GM18502 (cell line): ENCODE data around the gene FAM98B.
A peak's percentile ranks its signal among the peaks of the same experiment; 100 is the strongest.

ENCODE experiments used
- ATAC-seq: cut with Tn5 transposase; IDR thresholded peaks from one replicate; pipeline ENCODE4 v1.9.1; 2021; ENCODE audit warnings: mild to moderate bottlenecking; ENCODE audit not compliant: unreplicated experiment, poor library complexity

The FAM98B gene

DNA sequence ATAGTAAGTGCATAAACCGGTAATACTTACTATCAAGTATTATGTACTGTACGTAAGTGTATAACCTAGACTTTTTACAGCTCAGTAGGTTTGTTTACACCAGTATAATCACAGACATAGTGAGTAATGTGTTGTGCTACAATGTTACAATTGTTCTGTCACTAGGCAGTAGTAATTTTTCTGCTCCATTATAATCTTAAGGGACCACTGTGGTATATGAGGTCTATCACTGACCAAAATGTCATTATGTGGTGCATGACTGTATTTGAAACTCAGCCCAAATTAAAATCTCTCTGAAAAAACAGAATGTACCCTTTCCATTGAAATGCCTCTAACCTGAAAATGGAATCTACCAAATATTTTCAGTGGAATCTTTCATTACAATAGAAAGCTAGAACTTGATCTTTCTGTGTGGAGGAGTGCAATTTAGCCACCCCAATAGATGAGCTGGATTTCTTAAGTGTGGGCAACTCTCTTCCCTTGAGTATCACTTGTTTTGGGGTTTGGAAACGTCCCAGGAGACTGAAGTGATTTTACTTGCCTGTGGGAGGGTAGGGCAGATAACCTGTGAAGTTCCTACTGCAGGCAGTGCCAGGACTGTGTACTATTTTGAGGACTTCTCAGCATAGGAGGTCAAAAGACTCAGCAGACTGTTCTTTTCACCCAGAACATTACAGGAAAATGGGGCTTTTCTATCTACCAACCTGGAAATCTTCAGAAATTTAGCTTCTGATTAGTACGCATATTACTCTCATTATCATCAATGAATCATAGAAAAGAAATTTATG is 50.9 kb downstream of the FAM98B start:
- ATAC-seq: no peak

GRCh38 chr15:38506997-38507396 is 53.1 kb downstream of the FAM98B start:
- no peak for ATAC-seq

DNA sequence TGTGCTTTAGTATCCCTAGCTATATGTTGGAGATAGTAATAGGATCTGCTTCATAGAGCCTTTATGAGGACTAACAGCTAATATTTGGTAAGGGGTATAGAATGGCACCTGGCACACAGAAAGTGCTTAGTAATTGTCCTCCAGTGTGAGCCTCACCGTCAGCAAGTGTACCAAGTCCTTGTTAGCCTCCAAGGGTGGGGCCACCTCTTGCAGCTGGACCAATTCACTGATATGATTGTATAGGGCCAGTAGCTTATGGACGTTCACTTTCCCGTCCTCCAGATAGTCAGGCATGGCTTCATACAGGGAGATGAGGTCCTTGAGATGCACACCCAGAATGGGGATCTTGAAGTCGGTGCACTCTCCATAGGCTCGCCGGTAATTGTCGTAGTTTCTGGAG is 53.6 kb downstream of the FAM98B start:
- no peak for ATAC-seq

GRCh38 chr15:38508647-38509046 is 54.7 kb downstream of the FAM98B start:
- ATAC-seq: peak; percentile 64

GRCh38 chr15:38509152-38509551 is 55.2 kb downstream of the FAM98B start:
- no peak for ATAC-seq

DNA sequence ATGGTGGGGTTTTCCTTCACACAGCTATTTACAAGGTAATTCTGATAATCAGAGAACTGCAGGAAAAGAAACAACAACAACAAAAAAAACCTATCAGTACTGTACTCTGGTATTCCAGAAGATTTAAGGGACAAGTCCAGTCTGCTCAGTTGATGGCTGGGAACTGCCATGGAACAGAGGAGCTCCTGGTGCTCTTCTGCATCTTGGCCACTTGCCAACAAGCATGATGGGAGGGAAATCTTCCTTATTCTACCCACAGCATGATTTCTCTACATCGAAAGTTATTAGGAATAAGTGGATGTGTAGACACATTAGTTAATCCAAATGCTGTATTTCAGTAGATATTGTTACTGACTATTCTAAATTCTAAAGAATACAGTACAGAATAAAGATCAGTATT is 59.0 kb downstream of the FAM98B start:
- ATAC-seq: no peak

DNA sequence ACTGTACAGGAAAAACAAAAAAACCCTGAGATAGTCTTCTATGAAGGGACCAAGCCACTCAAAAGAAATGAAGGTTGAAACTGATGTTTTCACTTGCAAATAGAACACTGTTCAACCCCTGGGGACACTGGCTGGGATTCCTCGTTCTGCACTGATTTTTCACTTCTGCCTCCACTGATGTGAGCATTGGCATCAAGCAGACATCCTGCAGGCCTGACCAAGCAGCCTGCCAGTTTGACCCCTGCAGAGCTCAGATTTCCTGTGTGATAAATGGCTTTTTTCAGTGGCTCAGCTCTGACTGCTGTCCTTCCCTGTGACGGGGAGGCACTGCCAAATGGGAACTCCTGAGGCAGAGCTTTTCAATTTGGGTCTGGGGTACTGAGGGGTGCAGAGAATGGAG is 60.7 kb downstream of the FAM98B start:
- peak; percentile 87 for ATAC-seq

DNA sequence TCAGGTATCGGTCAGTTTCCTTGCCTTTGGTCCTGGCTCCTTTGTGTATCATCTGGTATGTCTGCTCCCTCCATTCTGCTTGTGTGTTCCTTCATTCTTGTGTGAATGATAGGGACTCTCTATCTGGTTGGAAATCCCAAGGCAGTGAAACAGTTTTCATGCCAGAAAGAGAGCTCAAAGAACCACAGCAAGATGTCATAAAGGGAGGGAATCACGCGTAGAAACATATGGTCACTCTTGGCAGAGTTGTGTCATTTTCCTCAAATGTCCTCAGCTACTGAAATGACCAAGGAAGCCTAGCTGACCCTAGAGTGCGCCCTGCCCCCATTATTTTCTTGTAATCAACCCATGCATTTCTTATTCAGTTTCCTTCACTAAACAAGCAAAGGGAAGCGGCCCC is 62.7 kb downstream of the FAM98B start:
- ATAC-seq: no peak

DNA sequence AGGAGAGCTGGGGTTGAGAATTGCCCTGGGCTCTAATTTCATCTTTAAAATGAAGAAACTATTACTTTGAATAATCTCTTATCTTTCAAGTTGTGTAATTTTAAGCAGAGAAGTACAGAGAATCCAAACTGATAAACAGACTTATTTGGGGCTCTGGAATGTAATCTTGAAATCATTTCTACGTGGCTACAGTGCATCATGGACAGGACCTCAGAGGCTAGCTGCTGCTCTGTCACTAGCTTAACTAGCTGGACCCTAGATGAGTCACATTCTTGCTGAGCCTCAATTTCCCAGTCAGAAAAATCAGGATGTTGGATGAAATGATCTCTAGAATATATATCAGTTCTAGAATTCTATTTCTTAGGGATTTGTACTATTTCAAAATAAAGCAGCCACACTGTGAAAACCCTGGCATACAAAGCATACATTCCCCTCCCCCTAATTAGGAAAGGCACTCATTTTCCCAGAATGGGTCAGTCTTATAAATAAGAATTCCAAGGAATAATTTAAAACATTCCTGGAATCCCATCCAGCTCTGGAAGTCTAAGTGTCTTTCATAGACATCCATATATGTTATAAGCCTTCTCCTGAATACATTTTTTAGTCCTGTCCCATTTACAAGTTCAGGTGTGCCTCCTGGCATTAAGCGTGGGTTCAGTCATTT is 63.5 kb downstream of the FAM98B start:
- ATAC-seq: no peak

- ATAC-seq: no peak
These were observed 64.2 kb downstream of the FAM98B start for GRCh38 chr15:38518084-38518483.

- no peak for ATAC-seq
These were observed 66.1 kb downstream of the FAM98B start for GRCh38 chr15:38520035-38520434.

GRCh38 chr15:38521316-38521715 is 67.4 kb downstream of the FAM98B start:
- ATAC-seq: no peak

DNA sequence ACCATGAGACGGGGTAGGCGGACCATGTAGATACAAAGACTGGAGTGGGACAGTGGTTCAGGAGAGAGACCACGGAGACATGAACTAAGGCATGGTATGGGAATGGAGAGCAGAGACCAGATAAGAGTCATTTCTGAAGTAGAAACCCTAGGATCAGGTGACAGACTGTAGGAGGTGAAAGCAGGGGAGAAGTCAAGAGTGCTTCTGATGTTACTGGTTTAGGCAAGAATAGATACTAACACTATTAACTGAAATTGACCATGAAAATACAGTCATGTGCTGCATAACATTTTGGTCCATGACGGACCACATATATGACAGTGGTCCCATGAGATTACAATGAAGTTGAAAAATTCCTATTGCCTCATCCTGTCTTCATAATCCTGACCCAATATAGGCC is 69.0 kb downstream of the FAM98B start:
- ATAC-seq: no peak

DNA sequence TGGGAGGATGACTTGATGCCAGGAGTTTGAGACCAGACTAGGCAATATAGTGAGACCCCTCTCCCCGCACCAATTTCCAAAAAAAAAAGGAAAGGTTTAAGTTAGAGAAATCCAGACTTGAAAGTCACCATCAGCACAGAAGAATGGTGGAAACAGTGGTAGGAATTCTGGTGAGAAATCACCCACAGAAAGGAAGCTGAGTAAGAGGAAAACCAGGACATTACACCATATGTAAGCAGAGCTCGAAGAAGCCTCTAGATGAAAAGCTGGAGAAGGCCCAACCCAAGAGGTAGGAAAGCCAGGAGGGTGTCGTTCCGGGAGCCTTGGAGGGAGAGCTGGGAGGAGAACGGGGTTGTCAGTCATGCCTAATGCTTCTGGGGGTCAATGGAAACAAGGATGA is 70.2 kb downstream of the FAM98B start:
- no peak for ATAC-seq

- no peak for ATAC-seq
These were observed 71.6 kb downstream of the FAM98B start for GRCh38 chr15:38525489-38525888.

- ATAC-seq: no peak
These were observed 72.2 kb downstream of the FAM98B start for GRCh38 chr15:38526158-38526557.

GRCh38 chr15:38528294-38528693 is 74.4 kb downstream of the FAM98B start:
- ATAC-seq: no peak

DNA sequence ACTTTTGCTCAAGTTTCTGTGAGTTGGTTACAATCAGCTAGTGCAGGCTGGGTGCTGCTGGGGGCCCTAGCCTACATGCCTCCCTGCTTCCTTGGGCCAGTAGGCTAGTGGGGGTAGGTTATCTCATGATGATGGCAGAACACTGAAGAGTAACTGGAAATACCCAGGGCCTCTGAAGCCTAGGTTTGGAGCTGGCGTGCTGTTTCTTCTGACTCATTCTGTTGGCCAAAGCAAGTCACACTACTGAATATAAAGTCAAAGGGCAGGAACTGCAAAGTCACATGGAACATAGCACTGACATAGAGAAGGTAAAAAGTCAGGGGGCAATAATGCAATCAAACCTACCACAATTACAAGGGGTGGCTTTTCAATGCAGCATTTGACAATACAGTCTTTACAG is 76.2 kb downstream of the FAM98B start:
- peak; percentile 65 for ATAC-seq

DNA sequence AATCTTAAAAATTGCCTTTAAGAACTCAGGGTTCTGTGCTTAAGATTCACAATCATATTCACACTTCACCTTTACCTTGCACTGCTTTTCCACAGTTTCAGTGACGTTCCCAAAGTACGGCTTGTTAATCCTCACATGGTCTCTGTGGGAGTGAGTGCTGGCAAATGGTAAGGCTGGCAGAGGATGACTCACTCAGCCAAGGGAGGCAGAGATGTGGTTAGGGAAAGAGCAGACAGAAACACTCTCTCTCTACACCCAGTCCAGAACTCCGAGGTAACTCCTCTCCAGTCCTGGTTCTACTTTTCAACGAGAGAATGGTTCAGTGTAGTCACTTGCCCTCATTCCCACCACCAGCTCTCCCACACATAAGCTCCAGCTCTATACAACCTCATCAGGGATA is 77.6 kb downstream of the FAM98B start:
- ATAC-seq: no peak

- ATAC-seq: no peak
These were observed 78.8 kb downstream of the FAM98B start for GRCh38 chr15:38532728-38533127.

DNA sequence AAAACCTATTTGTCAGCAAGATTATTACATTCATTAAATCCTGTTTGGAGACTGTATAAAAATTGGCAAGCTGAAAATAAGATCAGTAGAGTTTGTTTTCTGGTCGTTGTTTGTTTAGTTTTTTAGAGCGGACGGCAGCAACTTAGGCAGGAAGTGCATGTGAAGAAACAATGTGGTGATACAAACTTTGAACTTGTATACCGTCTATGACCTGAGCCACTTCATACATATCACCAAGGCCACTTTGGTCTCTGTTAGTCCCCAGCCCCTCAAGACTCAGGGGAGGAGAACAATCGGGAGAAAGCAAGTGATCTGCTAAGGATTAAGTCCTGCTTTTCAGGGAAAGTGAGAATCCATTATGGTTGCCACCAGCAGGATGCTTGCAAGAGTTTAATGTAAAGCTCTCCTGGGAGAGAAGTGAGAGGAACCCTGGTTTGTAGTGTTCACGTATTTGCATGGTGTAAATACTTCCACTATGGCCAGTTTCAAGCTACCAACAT is 79.5 kb downstream of the FAM98B start:
- ATAC-seq: no peak

GRCh38 chr15:38533926-38534325 is 80.0 kb downstream of the FAM98B start:
- ATAC-seq: no peak
